ENCODE results near the gene TMEM42.
"Not testable (repeated sequence)": the region's sequence is repeated elsewhere in the genome, so short reads cannot be mapped to it uniquely, and the experiment has no call there.

The TMEM42 gene

DNA sequence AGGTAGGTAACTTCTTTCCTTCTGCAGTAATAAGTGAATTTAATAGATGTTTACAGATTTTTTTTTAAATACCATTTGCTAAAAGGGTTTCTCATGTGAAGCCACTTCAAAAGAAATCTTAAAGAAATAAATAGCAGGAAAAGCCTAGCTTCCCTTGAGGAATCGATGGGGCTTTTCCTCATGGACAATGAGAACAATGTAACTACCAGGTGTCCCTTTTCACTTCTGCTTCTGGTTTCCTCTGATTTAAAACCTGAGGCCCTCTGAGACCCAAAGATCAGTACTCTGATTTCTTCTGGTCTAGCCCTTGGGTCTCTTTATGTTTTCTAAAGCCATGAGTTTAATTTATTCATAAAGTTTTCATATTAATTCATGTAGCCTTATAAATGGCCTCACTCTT is 13.1 kb upstream of the TMEM42 start:
- TF ChIP-seq, protein P1, sequence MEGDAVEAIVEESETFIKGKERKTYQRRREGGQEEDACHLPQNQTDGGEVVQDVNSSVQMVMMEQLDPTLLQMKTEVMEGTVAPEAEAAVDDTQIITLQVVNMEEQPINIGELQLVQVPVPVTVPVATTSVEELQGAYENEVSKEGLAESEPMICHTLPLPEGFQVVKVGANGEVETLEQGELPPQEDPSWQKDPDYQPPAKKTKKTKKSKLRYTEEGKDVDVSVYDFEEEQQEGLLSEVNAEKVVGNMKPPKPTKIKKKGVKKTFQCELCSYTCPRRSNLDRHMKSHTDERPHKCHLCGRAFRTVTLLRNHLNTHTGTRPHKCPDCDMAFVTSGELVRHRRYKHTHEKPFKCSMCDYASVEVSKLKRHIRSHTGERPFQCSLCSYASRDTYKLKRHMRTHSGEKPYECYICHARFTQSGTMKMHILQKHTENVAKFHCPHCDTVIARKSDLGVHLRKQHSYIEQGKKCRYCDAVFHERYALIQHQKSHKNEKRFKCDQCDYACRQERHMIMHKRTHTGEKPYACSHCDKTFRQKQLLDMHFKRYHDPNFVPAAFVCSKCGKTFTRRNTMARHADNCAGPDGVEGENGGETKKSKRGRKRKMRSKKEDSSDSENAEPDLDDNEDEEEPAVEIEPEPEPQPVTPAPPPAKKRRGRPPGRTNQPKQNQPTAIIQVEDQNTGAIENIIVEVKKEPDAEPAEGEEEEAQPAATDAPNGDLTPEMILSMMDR (conservative IDR thresholded peaks at IDR 0.05; ENCODE audit: low read depth), result no peak
- no peak overlapping the region for H3K27ac ChIP-seq
- CTCF ChIA-PET, result no interaction called here
- POLR2A ChIA-PET (ENCODE audit: low non-redundant PET), result no interaction called here
- DNase-seq (ENCODE audit: low spot score), result no peak

- CTCF ChIA-PET; POLR2A ChIA-PET (ENCODE audit: low non-redundant PET); H3K27ac ChIP-seq; DNase-seq (ENCODE audit: low spot score): not testable (repeated sequence)
These were observed 5.0 kb upstream of the TMEM42 start for GRCh38 chr3:44856663-44857062.

GRCh38 chr3:44860117-44860516 is 1.6 kb upstream of the TMEM42 start:
- H3K27ac ChIP-seq, result peak overlapping the region; percentile 86; the same call in 1 of the 2 replicates
- CTCF ChIA-PET, result no interaction called here
- DNase-seq (ENCODE audit: low spot score), result no peak
- POLR2A ChIA-PET (ENCODE audit: low non-redundant PET), result no interaction called here
- TF ChIP-seq, protein P1 (conservative IDR thresholded peaks at IDR 0.05; ENCODE audit: low read depth), result no peak

DNA sequence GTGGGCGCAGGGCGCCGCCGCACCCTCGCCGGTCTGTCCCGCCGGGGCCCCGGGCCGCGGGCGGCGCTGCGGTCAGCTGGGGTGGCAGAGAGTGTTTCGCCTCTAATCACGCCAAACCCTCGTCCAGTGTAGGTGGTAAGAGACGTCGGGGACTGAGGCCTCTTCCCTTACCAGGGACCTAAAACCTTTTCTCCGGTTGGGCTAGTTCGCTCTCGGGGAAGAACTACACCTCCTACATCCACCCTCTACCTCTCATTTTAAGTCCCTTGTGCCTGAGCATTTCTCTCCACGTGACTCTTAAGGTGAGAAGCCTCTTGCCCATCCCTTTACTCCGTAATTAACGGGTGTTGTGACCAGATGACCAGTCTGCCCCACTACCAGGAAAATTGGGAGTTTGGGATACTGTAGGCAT is 520 bp downstream of the TMEM42 start:
- ChIA-PET CTCF (interaction anchor here (0.5 kb wide), 1 partner anchor 407 kb away, joined by 3 read pairs; no protein-coding TSS in a partner anchor), POLR2A (ENCODE audit: low non-redundant PET) (no interaction called here)
- DNase-seq (ENCODE audit: low spot score), result peak; percentile 12
- TF ChIP-seq, protein P1 (conservative IDR thresholded peaks at IDR 0.05; ENCODE audit: low read depth), result no peak
- peak overlapping the region; percentile 86 for H3K27ac ChIP-seq

GRCh38 chr3:44865272-44866035 is 3.7 kb downstream of the TMEM42 start:
- no peak for DNase-seq (ENCODE audit: low spot score)
- ChIA-PET CTCF (interaction anchor here (0.5 kb wide), 1 partner anchor 646 kb away, joined by 3 read pairs; no protein-coding TSS in a partner anchor), POLR2A (ENCODE audit: low non-redundant PET) (no interaction called here)
- H3K27ac ChIP-seq, result peak overlapping the region; percentile 4; the same call in 1 of the 2 replicates
- TF ChIP-seq, protein P1 (conservative IDR thresholded peaks at IDR 0.05; ENCODE audit: low read depth), result no peak

DNA sequence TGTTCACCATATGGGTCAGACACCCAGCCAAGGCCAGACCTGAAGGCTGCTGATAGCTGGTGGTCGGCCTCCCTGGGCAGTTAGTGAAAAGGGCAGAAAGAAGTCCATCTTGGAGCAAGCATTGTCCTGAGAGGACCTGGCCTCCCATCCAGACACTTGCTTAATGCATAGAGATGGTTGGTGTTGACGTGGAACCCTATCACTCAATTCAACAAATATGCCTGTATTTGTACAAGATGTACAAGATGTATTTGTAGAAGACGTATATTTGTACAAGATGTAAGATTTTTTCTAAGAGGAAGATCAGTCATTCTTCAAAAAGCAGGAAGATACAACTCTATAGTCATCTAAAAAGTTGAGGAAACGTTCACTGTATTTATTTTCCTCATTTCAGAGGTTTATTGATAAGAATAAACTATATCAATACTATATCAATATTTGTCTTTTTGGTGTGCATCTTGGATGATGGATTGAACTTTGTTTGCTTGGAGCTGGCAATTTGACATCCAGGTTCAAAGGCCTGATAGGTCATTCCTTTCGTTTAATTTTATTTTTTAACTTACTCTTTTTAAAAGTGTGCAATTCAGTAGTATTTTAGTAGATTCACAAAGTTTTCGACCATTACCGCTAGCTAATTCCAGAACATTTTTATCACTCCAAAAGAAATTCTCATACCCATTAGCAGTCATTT is 5.9 kb downstream of the TMEM42 start:
- POLR2A ChIA-PET (ENCODE audit: low non-redundant PET), result no interaction called here
- TF ChIP-seq, protein P1 (conservative IDR thresholded peaks at IDR 0.05; ENCODE audit: low read depth), result no peak
- no peak for DNase-seq (ENCODE audit: low spot score)
- peak overlapping the region; percentile 30 for H3K27ac ChIP-seq
- CTCF ChIA-PET, result no interaction called here

All from RWPE1 (cell line).